Small intestine (tissue), 7 donors: ENCODE results near the gene DNTT. TPM values are rescaled to one million over a fixed set of nuclear protein-coding genes. Genes with fewer than 3 reads are reported as not detected.
A peak's percentile ranks its signal among the peaks of the same experiment; 100 is the strongest.

Source experiments
- DNase-seq, 2 donors: peaks; one replicate each; pipeline versions ENCODE4 v3.0.0 to v3.0.0-alpha.2; 2013
- FAIRE-seq: peaks from 2 replicates; lab custom pipeline; 2012; peaks lifted over from hg19 to GRCh38; lab: Jason Lieb, UNC
- H3K27ac ChIP-seq, 3 donors: one replicate each; pipeline ENCODE4 v1.5.1; 2013; ENCODE audit warnings: low read length in 2 of 3, mild to moderate bottlenecking in 2 of 3, control low read depth in 1 of 3, inconsistent platforms in 1 of 3, low read depth in 1 of 3, moderate library complexity in 1 of 3
- H3K27me3 ChIP-seq, 3 donors: one replicate each; pipeline ENCODE4 v1.6.1; 2013; ENCODE audit warnings: low read length in 3 of 3, inconsistent platforms in 1 of 3; ENCODE audit not compliant: control insufficient read depth in 3 of 3, insufficient read depth in 3 of 3
- H3K36me3 ChIP-seq, 3 donors: one replicate each; pipeline ENCODE4 v1.6.1; 2013; ENCODE audit warnings: low read length in 3 of 3, inconsistent platforms in 1 of 3, low read depth in 1 of 3, mild to moderate bottlenecking in 1 of 3, moderate library complexity in 1 of 3; ENCODE audit not compliant: control insufficient read depth in 3 of 3, insufficient read depth in 2 of 3
- H3K4me1 ChIP-seq, 3 donors: one replicate each; pipeline ENCODE4 v1.6.1; 2013; ENCODE audit warnings: low read length in 2 of 3, inconsistent platforms in 1 of 3, low read depth in 1 of 3, mild to moderate bottlenecking in 1 of 3, moderate library complexity in 1 of 3; ENCODE audit not compliant: control insufficient read depth in 3 of 3, insufficient read depth in 2 of 3
- H3K4me3 ChIP-seq, 3 donors: one replicate each; pipeline ENCODE4 v1.5.1; 2013; ENCODE audit warnings: low read length in 3 of 3, control low read depth in 1 of 3, inconsistent platforms in 1 of 3, low read depth in 1 of 3, mild to moderate bottlenecking in 1 of 3, moderate library complexity in 1 of 3
- H3K9me3 ChIP-seq, 2 donors: one replicate each; pipeline ENCODE4 v1.6.1; 2013; ENCODE audit warnings: low read depth in 1 of 2, low read length in 1 of 2; ENCODE audit not compliant: control insufficient read depth in 2 of 2, insufficient read depth in 1 of 2
- WGBS, 3 donors: extraction: QIAGEN DNeasy Blood & Tissue Kit; methylation state at CpG; one replicate each; pipeline ENCODE4 v1.1.7; 2013; 5-methylcytosine and 5-hydroxymethylcytosine counted together
- polyA plus RNA-seq, 4 donors: library from polyadenylated mRNA; stranded (reverse) in 3 of 4; unstranded in 1 of 4; fragments of 200-250 nt in 3 of 4; fragments of 120-200 nt in 1 of 4; gene quantifications; one replicate each; pipeline versions ENCODE4 v1.2.1 to v1.2.3, GENCODE V29; 2013
- donor health status: healthy with polysubstance abuse.
- donor health status: control.
- donor health status: control.
- donor health status: Bipolar disorder and iron deficiency.
- donor health status: healthy.

The DNTT gene
- polyA plus RNA-seq, 4 donors = 0.16 TPM; not detected in 3

- no peak overlapping the region for H3K27ac ChIP-seq
- WGBS, 3 donors = 79 to 95% (median 80%) methylated on average over 4 of the region's 4 CpGs
These were observed 13.7 kb upstream of the DNTT start for GRCh38 chr10:96290368-96291133.

GRCh38 chr10:96292971-96293920, 11.0 kb upstream of the DNTT start:
- H3K4me3 ChIP-seq = no peak overlapping the region
- H3K4me1 ChIP-seq = no peaks in the 10 kb centered on the region
- FAIRE-seq (no peak), DNase-seq (peak; percentile 76 to 78)
- peak overlapping the region in 1 of 3 donors; percentile 18 for H3K27ac ChIP-seq
- no peaks in the 10 kb centered on the region for H3K27me3 ChIP-seq
- H3K36me3 ChIP-seq = no peaks in the 10 kb centered on the region
- no peaks in the 10 kb centered on the region for H3K9me3 ChIP-seq
- 23 to 36% (median 25%) methylated on average over 7 of the region's 7 CpGs for WGBS, 3 donors

More at GRCh38 chr10:96290368-96291133, 13.7 kb upstream of the DNTT start:
- FAIRE-seq (no peak), DNase-seq (no peak)
- Histone ChIP-seq H3K36me3 (no peaks in the 10 kb centered on the region), H3K27me3 (no peaks in the 10 kb centered on the region), H3K4me1 (peaks cover 0 to 15% (median 2%) of the 10 kb centered on the region in 3 donors), H3K9me3 (no peaks in the 10 kb centered on the region), H3K4me3 (no peak overlapping the region)

DNA sequence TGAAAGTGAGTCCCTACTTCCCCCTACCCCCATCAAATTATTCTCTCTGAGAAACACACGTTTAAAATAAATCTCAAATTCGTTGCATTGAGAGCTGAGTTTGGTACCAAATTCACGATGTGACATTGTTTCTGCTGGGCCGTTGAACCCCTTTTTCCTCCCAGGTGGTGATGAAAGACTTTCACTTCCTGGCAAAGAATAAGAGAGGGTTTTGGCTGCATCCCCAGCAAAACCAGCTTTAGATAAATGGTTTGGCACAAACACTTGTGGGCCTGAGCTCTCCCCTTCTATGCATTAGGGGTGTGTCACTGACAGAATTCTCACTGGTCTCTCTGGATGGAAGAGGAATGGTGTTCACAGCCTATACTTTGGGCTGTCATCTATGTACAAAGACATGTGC, 8.8 kb upstream of the DNTT start:
- no peaks in the 10 kb centered on the region for H3K27me3 ChIP-seq
- no peaks in the 10 kb centered on the region for H3K9me3 ChIP-seq
- no peaks in the 10 kb centered on the region for H3K4me1 ChIP-seq
- H3K27ac ChIP-seq = no peak overlapping the region
- DNase-seq (no peak), FAIRE-seq (no peak)
- no peak overlapping the region for H3K4me3 ChIP-seq
- H3K36me3 ChIP-seq = no peaks in the 10 kb centered on the region
- WGBS, 3 donors = 44 to 72% (median 52%) methylated on average over 4 of the region's 4 CpGs

DNA sequence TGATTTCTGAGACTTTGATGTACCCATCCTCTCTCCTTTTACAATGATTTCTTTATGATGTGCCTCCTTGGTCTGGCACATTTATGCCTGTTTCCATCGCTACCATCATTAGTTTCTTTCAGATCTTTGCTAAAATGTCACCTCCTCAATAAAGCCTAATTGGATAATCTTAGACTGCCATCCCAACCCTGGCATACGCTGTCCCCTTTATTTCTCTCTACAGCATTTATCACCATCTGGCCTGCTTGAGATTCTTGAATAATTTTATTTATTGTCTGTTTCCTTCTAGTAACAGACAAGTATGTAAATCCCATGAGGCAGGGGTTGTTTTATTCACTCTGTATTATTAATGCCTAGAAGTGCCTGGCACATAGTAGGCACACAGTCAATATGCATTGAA, 6.7 kb upstream of the DNTT start:
- H3K4me1 ChIP-seq = no peaks in the 10 kb centered on the region
- H3K27ac ChIP-seq = no peak overlapping the region
- no peaks in the 10 kb centered on the region for H3K27me3 ChIP-seq
- 92 to 99% (median 97%) methylated on average over 2 of the region's 2 CpGs for WGBS, 3 donors
- H3K9me3 ChIP-seq = no peaks in the 10 kb centered on the region
- DNase-seq (no peak), FAIRE-seq (no peak)
- no peak overlapping the region for H3K4me3 ChIP-seq
- H3K36me3 ChIP-seq = no peaks in the 10 kb centered on the region

- Histone ChIP-seq H3K4me3 (no peak overlapping the region), H3K4me1 (no peaks in the 10 kb centered on the region), H3K9me3 (no peaks in the 10 kb centered on the region), H3K27ac (no peak overlapping the region), H3K27me3 (no peaks in the 10 kb centered on the region), H3K36me3 (no peaks in the 10 kb centered on the region)
- FAIRE-seq = no peak
- DNase-seq = no peak
- 84 to 92% (median 87%) methylated on average over 3 of the region's 3 CpGs for WGBS, 3 donors
These were observed 5.9 kb upstream of the DNTT start for GRCh38 chr10:96298362-96298761.

DNA sequence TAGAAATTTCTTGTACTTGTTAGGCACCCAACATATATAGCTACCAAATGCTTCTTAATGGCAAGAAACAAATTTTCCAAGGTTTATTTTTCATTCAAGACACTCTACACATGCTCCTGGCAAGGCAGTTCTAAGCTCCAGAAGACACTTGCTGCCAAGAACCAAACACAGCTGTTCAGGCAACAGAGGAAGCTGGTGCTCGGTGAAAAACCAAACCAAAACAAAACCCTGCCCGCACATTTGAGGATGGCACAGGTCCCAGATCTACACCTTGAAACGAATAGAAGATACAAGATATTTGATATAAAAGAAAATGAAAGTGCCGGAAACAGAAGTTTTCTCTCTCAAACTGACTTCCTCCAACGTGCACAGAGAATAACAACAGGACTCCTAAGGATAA, 4.9 kb upstream of the DNTT start:
- Histone ChIP-seq H3K4me1 (no peaks in the 10 kb centered on the region), H3K4me3 (no peak overlapping the region), H3K9me3 (no peaks in the 10 kb centered on the region), H3K27ac (no peak overlapping the region), H3K36me3 (no peaks in the 10 kb centered on the region), H3K27me3 (no peaks in the 10 kb centered on the region)
- no peak for FAIRE-seq
- 22 to 25% (median 23%) methylated on average over 5 of the region's 5 CpGs for WGBS, 3 donors
- DNase-seq = no peak

DNA sequence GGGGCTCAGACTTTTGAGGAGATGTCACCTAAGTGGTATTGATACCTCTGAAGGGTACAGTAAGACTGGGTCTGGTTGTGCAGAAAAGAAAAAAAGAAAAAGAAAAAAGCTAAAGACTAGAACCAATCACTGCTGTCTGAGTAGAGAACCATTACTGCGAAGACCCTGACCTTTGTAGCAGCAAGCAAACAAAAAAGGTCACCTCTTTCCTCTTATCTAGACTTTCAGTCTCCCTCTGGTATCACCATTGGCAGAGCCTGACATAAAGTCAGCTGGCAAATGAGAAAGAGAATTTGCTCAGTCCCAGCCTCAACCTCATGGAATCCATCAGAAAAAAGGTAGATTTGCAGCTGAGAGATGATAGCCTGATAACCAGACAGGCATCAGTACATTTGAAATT, 2.6 kb upstream of the DNTT start:
- Histone ChIP-seq H3K4me1 (no peaks in the 10 kb centered on the region), H3K9me3 (no peaks in the 10 kb centered on the region), H3K27ac (no peak overlapping the region), H3K4me3 (no peak overlapping the region), H3K36me3 (no peaks in the 10 kb centered on the region), H3K27me3 (no peaks in the 10 kb centered on the region)
- FAIRE-seq (no peak), DNase-seq (no peak)
- WGBS, 3 donors = 37 to 50% (median 48%) methylated on average over 1 of the region's 1 CpG

- no peaks in the 10 kb centered on the region for H3K4me1 ChIP-seq
- no peaks in the 10 kb centered on the region for H3K9me3 ChIP-seq
- WGBS, 3 donors = 82 to 94% (median 87%) methylated on average over 3 of the region's 3 CpGs
- FAIRE-seq (no peak), DNase-seq (no peak)
- H3K4me3 ChIP-seq = no peak overlapping the region
- H3K27me3 ChIP-seq = no peaks in the 10 kb centered on the region
- no peaks in the 10 kb centered on the region for H3K36me3 ChIP-seq
- H3K27ac ChIP-seq = no peak overlapping the region
These were observed 785 bp downstream of the DNTT start for GRCh38 chr10:96305019-96305418.
